C4-2B (cell line): ENCODE measurements around the gene RPP25L.
A peak's percentile ranks its signal among the peaks of the same experiment; 100 is the strongest.

Experiments used
- H3K27ac ChIP-seq: fragments of 450-650 bp; 2 replicates; pipeline ENCODE4 v1.5.1; 2017
- ZFX ChIP-seq: fragments of 450-650 bp; IDR thresholded peaks from 2 replicates; pipeline ENCODE4 v1.6.1; 2017
- TF ChIP-seq, protein P1 (sequence below): fragments of 450-650 bp; conservative IDR thresholded peaks from 2 replicates; pipeline ENCODE4 v1.5.1; 2017; ENCODE audit warnings: mild to moderate bottlenecking

RPP25L gene, protein sequence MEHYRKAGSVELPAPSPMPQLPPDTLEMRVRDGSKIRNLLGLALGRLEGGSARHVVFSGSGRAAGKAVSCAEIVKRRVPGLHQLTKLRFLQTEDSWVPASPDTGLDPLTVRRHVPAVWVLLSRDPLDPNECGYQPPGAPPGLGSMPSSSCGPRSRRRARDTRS

DNA sequence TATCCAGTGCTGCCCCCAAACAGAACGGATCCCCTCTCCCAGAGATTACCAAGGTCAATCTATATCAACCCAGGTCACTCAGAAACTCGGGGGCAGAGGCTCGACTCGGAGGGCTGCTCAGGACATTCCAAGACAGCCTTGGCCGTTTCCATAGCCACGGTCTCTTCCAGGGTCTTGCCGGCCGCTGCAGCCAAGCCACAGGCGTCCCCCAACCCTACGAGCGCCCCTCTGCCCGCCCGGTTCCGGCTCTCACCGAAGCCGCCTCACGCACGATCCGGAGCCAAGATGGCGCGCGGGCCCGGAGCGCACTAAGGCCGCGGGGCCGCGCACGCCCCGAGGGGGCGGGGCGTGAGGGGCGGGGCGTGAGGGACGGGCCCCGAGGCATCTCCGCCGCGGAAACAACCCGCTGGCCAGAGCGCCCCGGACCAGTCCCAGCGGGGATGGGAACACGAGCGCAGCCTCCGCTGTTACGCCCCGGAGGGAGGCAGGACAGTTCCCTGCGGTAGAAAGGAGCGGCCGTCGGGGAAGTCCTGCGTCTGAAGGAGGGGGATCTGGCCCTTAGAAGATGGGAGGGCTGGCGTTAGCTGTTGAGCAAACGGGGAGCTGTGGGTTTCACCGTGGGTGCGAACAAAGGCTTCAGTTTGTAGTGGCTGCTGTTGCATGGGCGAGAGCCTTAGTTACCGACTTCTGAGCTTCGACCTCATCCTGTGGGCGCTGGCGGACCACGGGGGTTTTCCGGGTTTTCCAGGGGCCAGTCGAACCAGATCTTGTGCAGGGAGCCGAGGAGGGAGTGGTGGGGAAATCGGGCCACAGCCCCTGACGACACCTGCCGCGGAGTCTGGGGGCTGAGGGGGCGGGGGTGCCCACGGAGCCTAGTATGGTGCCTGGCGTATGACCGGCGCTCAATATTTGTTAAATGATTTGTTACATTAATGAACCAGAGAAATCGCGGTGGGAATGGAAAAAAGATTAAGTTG is at the start of gene RPP25L:
TSS of gene RPP25L (minus strand) at position 287 of the 977 bp plus-strand sequence. CDS start 801 bp downstream, outside the sequence.
- H3K27ac ChIP-seq = peak within 1 kb of the TSS; percentile 90
- TF ChIP-seq, protein P1, sequence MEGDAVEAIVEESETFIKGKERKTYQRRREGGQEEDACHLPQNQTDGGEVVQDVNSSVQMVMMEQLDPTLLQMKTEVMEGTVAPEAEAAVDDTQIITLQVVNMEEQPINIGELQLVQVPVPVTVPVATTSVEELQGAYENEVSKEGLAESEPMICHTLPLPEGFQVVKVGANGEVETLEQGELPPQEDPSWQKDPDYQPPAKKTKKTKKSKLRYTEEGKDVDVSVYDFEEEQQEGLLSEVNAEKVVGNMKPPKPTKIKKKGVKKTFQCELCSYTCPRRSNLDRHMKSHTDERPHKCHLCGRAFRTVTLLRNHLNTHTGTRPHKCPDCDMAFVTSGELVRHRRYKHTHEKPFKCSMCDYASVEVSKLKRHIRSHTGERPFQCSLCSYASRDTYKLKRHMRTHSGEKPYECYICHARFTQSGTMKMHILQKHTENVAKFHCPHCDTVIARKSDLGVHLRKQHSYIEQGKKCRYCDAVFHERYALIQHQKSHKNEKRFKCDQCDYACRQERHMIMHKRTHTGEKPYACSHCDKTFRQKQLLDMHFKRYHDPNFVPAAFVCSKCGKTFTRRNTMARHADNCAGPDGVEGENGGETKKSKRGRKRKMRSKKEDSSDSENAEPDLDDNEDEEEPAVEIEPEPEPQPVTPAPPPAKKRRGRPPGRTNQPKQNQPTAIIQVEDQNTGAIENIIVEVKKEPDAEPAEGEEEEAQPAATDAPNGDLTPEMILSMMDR = no peak
- TF ChIP-seq ZFX = 0 out of 2 replicates have a peak, but pooled peaks have one; percentile 26

DNA sequence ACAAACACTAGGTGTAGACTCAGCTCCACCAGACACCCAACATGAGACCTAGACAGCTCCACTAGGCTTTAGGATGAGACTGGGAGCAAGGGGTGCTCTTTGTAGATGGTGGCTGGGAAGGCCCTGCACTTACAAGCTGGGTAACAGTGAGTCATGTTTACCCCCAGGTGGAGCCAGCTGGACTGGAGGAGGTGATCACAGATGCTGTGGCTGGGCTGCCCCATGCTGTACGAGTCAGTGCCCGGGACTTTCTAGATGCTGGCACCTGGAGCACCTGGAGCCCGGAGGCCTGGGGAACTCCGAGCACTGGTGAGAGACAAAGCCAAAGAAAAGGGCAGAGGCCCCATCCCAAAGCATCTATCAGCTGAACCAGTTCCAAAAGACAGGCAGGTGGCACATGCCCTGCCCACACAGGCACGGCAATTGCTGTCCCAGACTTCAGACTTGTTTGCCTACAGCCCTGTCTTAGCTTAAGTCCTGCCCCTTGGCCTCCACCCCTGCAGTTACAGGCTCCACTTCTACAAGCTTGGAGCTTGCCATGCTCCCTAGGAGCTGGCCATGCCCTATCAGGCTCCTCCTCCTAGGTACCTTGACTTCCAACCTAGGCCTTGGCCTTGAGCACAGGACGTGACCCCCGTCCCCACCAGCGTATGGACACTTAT is 47.8 kb upstream of the RPP25L start:
- H3K27ac ChIP-seq = no peak overlapping the region
- no peak for TF ChIP-seq ZFX
- TF ChIP-seq, protein P1 = no peak

DNA sequence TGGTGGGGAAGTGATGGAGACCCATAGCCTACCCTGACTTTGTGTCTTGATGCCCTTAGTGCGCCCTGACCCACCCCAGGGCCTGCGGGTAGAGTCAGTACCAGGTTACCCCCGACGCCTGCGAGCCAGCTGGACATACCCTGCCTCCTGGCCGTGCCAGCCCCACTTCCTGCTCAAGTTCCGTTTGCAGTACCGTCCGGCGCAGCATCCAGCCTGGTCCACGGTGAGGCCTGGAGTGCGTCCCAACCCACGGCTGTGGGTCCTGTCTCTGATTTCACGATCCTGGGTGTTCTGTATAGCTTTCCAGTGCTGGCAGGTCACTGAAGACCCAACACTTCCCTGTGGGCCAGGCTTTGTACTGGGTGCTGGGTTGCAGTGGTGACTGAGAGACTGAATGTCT is 46.6 kb upstream of the RPP25L start:
- TF ChIP-seq, protein P1 = no peak
- TF ChIP-seq ZFX = no peak
- no peak overlapping the region for H3K27ac ChIP-seq

DNA sequence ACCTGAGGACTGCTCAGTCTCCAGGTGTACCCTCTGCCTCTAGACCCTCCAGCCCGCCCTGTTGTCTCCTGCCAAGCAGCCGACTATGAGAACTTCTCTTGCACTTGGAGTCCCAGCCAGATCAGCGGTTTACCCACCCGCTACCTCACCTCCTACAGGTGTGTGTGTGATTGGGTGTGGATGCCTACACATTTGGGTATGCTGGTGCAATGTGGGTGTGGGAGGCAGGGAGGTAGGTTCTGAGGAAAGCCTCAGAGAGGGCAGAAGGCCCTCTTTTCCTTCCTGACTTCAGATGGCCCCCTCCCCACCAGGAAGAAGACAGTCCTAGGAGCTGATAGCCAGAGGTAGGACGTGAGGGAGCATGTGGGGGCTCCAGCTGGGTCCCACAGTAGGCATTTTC is 45.1 kb upstream of the RPP25L start:
- TF ChIP-seq, protein P1 = no peak
- no peak overlapping the region for H3K27ac ChIP-seq

DNA sequence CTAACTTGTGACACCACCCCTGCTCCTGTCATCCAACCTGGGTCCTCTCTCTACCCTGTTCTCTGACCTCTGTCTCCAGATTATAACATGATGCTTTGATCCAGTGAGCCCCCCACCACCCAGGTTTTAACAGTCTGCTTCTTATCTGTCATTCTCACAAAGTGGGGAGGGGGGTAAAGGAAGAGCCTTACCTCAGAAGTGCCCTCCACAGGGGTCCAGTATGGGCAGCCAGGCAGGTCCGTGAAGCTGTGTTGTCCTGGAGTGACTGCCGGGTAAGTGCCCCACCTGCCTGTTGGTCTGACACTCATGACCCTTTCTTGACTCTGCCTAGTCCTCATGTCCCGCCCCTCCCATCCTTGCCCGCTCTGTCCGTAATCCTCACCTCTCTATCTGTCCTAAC is 43.5 kb upstream of the RPP25L start:
- no peak overlapping the region for H3K27ac ChIP-seq
- TF ChIP-seq ZFX = no peak
- TF ChIP-seq, protein P1 = no peak

DNA sequence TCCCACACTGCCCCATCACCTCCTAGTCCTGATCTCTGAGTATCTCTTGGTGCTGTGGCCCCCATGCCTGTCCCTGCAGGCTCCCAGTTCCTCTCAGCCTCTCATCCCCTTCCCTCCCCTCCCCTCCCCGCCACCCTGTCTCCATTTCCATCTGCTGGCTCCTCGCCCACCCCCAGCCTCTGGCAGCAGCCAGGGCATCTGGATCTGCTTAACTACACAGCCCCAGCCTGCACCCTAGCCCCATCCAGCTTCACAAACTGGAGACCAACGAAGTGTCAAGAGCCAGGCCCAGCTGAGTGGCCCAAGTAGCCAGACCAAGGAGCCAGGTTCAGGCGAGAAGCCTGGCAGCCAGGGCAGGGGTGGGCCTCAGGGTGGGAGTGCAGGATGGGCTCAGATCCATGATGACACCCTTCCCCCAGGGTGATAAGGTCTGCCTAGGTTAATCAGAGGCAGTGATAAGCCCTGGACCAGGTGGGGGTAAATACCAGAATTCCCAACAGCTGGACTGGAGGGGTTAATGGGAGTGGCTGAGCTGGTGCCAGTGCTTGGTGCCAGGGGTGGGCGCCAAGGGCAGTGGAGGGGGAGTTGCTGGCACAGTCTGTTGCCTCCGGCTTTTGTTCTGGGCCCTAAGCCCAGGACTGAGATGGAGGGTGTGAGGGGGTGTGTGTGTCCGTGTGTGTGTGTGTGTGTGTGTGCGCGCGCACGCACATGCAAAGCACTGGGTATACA is 42.6 kb upstream of the RPP25L start:
- no peak overlapping the region for H3K27ac ChIP-seq
- no peak for TF ChIP-seq ZFX
